Measurements from ENCODE around the gene CKAP5. TPM values are rescaled to one million over a fixed set of nuclear protein-coding genes. Genes with fewer than 3 reads are reported as not detected.
A peak's percentile ranks its signal among the peaks of the same experiment; 100 is the strongest.
"Not testable (repeated sequence)": the region's sequence is repeated elsewhere in the genome, so short reads cannot be mapped to it uniquely, and the experiment has no call there.

Gene CKAP5
- total RNA-seq, 1 donor from 2014 or later, result 97.0 TPM

DNA sequence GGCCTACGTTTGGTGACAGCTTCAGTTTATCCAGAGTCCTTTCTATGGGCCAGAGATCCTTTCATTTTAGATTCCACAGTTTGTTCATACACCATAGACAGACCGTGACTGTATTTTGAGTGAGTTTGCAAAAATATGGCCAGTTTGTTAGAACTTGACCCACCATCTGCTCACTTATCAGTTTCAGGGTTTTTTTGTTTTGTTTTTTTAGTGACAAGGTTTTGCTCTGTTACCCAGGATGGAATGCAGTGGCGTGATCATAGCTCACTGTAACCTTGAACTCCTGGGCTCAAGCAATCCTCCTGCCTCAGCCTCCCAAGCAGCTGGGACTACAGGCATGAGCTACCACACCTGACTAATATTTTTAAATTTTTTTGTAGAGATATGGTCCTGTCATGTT is 9.1 kb upstream of the CKAP5 start:
- DNase-seq (ENCODE audit: low read depth), result no peak

DNA sequence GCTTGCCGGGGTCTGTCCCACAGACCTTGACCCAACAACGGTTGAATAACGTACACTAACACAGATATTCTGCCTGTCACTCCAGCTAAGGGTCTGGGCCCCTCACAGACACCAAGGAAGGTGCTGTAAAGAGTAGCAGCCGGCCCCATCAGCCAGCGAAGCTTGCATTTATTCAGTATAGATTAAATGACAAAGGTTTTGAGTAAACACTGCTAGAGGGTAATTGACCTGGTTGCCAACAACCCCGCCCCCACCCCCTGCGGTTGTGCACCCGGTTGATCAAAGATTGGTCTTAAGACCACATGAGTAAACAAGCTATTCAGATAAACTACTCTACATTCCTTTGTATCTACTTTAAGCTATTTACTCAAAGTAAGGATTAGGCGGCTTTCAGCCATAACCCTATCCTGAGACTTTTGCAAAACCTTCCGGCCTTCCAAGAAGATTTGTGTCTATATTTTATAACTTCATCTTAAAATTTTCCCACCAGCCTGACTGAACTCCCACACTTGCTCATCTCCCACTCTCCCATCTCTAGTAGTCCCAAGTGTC is 4.8 kb upstream of the CKAP5 start:
- no peak for DNase-seq (ENCODE audit: low read depth)

DNA sequence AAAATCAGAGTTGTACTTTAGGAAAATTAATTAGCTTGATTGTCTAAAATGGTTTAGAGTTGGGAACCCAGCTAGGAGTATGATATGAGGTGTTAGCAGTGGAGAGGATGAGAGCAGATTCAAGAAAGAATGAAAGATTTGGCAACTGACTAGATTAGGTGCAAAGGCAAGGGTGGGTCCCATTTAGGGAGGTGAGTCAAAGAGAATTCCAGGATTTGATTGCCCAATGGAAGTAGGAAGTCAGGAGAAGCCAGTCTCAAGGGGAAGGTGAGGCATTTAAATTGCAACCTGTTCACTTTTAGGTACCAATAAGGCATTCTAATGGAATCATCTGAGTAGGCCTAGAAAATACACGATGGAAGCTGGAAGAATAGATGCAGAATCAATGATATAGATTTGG is 3.6 kb upstream of the CKAP5 start:
- DNase-seq (ENCODE audit: low read depth), result no peak

DNA sequence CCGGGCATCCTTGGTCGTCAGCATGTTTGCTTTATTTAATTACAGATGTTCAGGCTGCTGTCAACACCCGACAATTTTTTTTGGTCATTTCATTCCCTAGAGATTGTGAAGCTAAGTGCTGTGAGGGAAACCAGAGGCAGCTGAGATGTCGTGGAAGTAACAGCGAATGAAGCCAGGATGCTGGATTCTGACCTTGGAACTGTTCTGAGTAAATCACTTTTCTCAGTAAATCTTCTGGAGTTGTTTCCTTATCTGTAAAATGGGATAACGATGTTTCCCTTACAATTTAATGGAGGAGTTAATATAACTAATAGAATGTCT is 390 bp upstream of the CKAP5 start:
- peak; percentile 8 for DNase-seq (ENCODE audit: low read depth)

DNA sequence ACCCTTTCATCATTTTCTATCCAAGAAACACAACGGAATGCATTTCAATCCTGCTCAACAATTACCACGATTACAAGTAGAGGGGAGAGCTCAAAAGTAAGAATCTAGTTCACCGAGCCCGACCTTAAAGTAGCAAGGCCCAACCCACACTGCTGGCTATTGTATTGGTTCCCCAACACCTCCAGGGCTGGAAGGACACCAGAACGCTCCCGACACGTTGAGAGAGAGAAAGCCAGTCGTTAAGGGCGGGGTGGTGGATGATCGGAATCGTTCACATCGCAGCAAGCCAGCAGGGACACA is 690 bp downstream of the CKAP5 start:
- peak; percentile 25 for DNase-seq (ENCODE audit: low read depth)

DNA sequence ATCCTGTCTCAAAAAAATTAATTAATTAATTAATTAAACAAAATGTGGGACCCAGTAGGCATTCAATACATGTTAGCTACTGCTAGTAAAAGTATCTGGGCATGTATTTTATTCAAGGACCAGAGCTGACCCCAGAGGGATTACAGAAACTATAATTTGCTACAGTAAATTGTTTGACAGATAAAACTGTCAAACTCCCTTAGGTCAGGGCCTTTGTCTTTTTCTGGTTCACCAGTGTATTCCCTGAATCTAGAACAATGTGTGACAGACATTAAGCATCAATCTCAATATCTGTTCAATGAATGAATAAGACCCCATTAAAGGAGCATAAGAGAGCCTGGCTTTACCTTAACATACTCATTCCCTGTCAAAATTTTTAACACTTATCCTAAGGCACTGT is 6.0 kb downstream of the CKAP5 start:
- no peak for DNase-seq (ENCODE audit: low read depth)

DNA sequence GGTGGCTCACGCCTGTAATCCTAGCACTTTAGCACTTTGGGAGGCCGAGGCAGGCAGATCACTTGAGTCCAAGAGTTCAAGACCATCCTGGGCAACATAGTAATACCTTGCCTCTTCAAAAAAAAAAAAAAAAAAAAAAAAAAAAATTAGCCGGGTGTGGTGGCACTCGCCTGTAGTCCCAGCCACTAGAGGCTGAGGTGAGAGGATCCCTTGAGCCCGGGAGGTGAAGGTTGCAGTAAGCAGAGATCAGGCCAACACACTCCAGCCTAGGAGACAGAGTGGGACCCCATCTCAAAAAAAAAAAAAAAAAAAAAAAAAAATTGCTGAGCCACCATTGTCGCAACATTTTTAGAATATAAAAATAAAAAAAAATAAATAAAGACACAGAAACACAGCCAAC is 7.6 kb downstream of the CKAP5 start:
- DNase-seq (ENCODE audit: low read depth), result no peak

DNA sequence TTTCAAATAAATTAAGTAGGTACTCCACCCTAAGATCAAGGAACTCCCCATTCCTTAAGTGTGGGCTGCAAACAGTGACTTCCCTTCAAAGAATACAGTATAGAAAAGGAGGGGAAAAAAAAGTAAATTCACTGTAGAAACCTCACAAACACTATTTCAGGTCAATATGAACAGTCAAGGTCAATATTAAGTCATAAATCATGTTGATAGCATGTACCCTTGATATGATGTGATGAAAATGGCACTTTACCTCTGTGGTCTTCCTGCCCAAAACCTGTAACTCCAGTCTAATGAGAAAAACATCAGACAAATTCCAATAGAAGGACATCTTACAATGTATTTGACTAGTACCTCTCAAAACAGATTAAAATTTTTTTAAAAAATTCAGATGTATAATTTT is 8.2 kb downstream of the CKAP5 start:
- DNase-seq (ENCODE audit: low read depth), result no peak

DNA sequence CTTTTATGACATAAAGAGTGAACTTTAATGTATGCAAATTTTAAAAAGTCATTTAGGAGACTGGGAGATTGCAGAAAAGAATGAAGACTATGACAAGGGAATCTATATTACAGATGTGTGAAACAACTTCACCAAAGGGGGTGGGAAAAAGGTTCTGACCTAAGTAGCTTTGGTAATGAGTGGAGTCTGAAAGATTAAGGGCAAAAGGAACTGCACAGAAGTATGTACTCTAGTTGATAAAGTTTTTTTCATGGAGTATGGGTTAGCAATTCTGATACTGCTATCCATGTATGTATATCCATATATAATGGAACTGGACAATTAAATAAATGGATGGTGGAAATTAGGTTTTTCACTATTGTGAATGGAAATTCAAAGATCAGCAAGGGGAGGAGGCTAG is 9.2 kb downstream of the CKAP5 start:
- DNase-seq (ENCODE audit: low read depth), result no peak

DNA sequence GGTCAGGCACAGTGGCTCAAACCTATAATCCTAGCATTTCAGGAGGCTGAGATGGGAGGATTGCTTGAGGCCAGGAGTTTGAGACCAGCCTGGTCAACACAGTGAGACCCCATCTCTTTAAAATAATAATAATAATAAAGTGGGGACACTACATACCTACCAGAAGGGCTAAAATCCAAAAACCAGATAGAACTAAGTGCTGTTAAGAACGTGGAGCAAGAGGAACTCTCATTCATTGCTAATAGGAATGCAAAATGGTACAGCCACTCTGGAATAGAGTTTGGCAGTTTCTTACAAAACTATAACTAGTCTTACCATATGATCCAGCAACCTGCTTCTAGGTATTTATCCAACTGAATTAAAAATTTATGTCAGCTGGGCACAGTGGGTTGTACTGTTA is 9.6 kb downstream of the CKAP5 start:
- DNase-seq (ENCODE audit: low read depth), result no peak

DNA sequence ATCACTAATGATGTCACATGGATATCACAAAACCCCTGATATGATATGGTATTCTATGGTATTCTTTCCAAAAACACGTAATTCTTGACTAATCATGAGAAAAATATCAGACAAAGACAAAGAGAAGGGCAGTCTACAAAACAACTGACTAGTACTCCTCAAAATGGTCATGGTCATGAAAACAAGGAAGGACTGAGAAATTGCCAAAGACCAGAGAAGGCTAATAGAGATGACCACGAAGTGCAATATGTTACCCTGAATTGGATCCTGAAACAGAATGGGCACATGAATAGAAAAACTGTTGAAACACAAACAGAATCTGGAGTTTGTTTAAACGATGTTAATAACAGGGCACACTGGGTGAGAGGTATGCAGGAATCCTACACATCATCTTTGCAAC is 10.2 kb downstream of the CKAP5 start:
- DNase-seq (ENCODE audit: low read depth), result no peak

DNA sequence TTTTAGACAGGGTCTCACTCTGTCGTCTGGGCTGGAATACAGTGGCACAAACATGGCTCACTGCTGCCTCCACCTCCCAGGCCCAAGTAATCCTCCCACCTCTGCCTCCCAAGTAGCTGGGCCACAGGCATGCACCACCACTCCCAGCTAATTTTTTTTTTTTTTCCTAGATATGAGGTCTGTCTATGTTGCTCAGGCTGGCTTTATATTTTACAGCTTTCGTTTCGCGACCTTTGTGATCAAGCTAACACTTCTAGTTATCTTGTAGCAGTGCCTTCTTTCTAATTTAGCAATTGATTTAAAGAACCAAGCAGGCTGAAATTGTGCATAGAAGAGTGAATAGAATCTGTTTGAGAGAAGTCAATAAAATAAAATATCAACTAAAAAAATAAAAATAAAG is 11.3 kb downstream of the CKAP5 start:
- no peak for DNase-seq (ENCODE audit: low read depth)

DNA sequence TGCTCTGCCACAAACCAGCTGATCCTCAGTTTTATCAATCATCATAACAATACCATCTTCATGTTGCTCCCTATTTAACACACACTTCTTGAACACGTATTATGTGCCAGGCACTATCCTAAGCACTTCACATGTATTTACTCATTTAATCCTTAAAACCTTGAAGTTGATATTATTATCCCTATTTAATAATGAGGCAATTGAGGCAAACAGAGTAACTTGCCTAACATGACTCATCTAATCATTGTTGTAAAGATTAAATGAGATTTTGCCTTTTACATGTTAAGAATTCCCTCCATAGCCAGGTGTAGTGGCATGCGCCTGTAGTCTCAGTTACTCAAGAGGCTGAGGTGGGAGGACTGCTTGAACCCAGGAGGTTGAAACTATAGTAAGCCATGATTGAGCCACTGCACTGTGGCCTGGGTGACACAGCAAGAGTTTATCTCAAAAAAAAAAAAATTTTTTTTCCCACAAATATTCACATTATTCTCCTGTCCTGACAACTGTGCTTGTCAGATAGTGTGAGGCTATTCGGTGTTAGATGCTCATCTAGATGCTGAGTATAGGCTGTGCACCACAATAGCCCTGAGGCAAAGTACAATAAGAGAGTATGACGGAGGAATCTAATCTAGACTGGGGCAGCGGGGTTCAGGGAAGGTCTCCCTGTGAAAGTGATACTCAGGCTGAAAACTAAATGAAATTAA is 13.4 kb downstream of the CKAP5 start:
- DNase-seq (ENCODE audit: low read depth), result no peak

DNA sequence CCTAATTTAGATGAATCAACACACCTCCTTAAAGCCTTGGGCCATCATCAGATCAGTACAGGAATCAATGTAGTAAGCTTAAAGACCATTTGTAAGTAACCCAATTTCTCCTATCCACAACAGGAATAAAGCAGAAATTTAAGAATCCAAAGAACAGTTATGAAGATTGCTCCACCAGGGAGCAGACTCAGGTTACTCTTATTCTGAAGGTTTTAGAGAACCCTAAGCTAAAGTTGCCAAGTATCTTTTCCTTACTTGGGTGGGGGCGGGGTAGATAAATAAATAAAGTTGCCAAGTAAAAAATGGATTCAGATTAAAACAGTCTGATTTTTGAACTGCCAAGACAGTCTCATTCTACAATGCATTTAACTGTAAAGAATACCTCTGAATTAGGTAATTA is 18.1 kb downstream of the CKAP5 start:
- no peak for DNase-seq (ENCODE audit: low read depth)

DNA sequence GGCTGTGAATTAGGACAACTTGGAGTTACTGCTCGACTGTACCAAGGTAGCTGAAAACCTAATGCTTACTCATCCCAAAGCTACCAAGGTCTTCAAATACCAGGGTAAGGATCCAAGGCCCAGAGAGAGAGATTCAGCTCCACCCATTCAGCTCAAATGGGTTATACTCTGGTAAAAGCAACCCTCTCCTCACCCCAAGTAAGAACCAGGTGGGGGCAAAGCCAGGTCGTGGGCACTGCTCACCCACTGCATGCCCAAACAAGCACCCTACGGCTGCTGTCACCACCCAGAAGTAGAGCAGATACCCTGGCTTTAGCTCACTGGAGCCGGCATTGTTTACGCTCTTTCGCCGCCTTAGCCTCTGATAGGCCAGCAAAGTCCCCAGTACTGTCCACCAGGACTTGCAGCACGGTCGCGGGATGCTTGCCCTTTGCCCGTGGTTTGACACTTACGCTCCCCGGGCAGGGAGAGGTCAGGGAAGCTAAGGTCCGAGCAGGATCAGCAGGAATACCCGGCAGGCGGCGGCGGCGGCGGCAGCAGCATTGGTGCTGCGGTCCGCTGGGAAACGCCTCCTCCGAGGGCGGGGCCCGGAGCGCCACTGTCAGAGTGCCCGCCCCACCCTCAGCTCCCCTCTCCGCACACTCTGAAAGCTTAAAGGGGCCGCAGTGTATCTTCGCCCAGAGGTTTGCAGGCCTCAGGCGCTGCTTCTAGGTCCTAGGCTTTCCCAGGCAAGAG is 19.6 kb downstream of the CKAP5 start:
- peak; percentile 56 for DNase-seq (ENCODE audit: low read depth)

DNA sequence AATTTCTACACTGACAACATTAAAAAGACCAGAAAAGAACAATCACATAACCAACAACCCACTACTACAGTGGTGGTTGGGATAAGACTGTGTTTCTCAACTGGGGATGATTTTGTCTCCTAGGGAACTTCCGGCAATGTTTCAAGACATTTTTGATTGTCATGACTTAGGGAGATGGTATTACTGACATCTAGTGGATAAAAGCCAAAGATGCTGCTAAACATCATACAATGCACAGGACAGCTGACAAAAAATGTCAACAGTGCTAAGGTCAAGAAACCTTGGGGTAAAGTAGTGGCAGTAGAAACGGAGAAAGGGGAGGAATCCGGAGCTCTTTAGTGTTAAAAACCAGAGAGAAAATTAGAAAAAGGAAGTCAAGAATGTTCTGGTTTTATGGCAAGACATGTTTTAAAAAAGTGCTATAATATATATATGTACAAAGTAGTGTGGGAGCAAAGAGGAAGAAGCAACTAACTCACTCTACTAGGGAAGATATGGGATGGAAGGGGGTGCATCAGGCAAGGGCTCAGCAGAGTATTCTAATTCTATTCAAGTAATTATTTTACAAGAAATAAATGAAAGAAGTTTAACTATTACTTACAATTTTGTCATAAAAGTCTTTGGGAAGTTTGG is 37.2 kb downstream of the CKAP5 start:
- DNase-seq (ENCODE audit: low read depth), result peak; percentile 61

DNA sequence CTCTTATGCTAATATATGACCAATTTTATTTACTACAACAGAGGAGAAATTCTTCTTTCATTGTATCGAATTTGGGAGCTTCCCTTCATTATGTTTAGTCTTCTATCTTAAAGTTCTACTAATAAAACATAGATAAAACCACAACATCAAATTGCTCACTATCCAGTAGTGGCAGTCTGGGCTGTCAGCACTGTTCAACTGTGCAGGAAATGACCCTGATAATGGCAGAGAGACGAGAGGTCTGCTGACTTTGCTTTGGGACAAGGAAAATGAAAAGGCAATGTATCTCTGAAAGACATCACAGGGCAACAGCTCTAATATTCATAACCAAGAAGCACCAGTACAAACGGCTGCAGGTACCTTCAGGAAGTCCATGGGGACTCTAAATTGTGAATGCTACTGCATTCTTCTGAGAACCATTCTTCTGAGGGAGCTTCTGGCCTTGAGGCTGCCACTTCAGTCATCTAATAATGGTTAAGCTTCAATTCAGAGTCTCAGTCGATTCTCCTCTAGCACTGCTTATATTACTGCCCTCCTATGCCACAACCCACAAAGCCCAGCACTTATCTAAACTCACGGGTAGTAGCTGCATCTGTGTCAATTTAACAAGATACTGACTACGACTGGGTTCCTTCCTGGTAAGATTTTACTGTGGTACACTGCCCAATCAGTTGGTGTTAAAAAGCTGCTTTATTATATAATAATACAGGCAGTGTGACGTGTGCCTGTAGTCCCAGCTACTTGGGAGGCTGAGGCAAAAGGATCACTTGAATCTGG is 44.2 kb downstream of the CKAP5 start:
- no peak for DNase-seq (ENCODE audit: low read depth)

DNA sequence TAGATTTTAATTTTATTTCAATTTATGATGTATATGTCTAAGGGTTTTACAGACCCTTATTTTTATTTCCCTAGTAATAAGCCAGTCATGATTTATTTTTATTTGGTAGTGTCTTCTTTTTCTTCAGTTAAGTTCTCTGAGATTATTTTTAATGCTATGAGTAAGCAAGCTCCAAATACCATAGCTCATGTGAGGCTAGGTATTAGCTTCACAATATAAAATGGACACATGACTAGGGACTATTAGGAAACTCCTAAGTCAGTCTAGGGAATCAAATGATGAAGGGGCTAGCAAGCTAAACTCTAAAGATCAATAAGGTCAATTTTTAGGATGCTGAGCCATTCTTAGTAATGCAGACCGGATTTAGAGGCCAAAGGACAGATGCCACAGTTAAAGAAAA is 45.9 kb downstream of the CKAP5 start:
- DNase-seq (ENCODE audit: low read depth), result no peak

DNA sequence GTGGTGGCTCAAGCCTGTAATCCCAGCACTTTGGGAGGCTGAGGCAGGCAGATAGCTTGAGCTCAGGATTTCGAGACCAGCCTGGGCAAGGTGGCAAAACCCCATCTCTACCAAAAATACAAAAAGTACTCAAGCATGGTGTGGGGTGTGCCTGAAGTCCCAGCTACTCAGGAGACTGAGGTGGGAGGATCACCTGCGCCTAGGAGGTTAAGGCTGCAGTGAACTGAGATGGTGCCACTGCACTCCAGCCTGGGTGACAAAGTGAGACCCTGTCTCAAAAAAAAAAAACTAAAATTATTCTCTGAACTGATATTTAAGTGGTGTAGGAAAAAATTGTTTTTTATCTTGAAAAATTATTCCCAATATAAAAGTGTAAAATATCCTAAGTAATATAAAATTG is 46.4 kb downstream of the CKAP5 start:
- not testable (repeated sequence) for DNase-seq (ENCODE audit: low read depth)

DNA sequence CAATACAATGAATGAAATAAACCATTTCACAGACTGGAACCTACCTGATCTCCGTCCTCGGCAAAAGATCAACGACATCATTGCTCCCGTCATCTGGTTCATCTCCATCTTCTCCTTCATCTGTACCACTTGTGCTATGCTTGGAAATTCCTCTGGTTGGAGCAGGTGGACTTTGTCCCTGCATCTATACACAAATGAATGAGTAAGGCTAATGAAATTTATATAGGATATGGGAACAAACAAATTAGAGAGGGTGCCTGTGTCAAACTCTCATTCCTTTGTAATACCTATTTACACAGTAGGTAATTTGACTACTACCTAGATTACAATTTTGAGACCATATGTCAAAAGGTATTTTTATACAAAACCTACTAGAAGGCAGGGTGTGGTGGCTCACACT is 67.7 kb downstream of the CKAP5 start:
- DNase-seq (ENCODE audit: low read depth), result no peak

DNA sequence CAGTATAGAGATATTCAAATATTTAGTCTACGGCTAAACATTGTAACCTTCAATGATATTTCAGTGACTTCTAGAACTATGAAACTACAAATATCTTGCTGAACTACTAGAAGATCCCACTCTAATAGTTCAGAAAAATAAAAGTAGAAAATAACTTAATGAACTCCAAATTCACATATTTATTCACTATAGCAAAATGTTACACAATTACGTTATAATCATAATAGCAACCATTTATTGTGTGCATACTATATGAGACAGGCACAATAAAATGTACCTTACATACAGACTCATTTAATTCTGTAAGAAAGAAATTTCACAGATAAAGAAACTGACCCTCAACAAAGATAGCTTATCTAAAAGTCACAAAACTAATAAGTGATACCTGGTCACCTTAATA is 69.2 kb downstream of the CKAP5 start:
- no peak for DNase-seq (ENCODE audit: low read depth)

DNA sequence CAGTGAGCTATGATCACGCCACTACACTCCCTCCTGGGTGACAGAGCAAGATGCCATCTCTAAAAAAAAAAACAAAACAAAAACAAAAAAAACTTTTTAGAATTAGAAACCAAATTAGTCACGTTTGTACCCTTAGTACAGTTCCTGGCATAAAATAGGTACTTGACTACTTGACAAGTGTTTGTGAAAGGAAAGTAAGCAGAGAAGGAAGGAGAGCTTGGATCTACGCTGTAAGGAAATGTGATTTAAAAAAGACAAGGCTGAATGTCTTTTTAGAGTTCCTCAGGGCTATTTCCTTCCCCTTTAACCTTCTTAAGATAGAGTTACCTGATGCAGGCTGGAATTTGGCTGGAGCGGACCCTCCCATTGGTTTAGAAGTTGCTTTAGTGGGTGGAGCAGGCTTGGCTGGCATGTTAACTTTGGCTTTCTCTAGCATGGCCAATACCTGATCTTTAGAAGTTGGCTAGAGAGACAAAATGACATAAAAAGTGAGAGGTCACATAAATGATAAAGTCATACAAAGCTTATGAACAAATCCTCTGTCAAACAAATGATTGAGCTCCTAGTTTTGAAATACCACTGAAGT is 76.4 kb downstream of the CKAP5 start:
- DNase-seq (ENCODE audit: low read depth), result no peak
